ENCODE data around the gene DUS4L.

DUS4L gene

GRCh38 chr7:107593025-107593410 is 29.2 kb downstream of the DUS4L start:
- no peaks in the 10 kb centered on the region for H3K9me3 ChIP-seq (ENCODE audit: insufficient read depth, low read length)
- no peak for TF ChIP-seq YY1 (IDR thresholded peaks at IDR 0.05; ENCODE audit: insufficient read depth, insufficient read length)
- TF ChIP-seq ZNF274 (IDR thresholded peaks at IDR 0.05; ENCODE audit: low read depth, low read length), result no peak
- no peak for TF ChIP-seq SUZ12 (IDR thresholded peaks at IDR 0.05; ENCODE audit: extremely low read depth, insufficient read depth, insufficient read length)
- H3K36me3 ChIP-seq (ENCODE audit: insufficient read depth, insufficient read length, low read length), result peaks cover 9% of the 10 kb centered on the region
- H3K27me3 ChIP-seq (ENCODE audit: insufficient read depth, insufficient read length), result no peaks in the 10 kb centered on the region
- no peak overlapping the region for H3K4me3 ChIP-seq (ENCODE audit: insufficient read length, low read depth)
- no peak overlapping the region for H3K9ac ChIP-seq (ENCODE audit: insufficient read length, low read depth)
- no peak for DNase-seq (ENCODE audit: low read depth, low spot score)
- no peaks in the 10 kb centered on the region for H3K4me1 ChIP-seq (ENCODE audit: insufficient read depth, insufficient read length)

- no peak for TF ChIP-seq SUZ12 (IDR thresholded peaks at IDR 0.05; ENCODE audit: extremely low read depth, insufficient read depth, insufficient read length)
- no peak for TF ChIP-seq ZNF274 (IDR thresholded peaks at IDR 0.05; ENCODE audit: low read depth, low read length)
- no peak for TF ChIP-seq YY1 (IDR thresholded peaks at IDR 0.05; ENCODE audit: insufficient read depth, insufficient read length)
- H3K9me3 ChIP-seq (ENCODE audit: insufficient read depth, low read length), result no peaks in the 10 kb centered on the region
- H3K4me1 ChIP-seq (ENCODE audit: insufficient read depth, insufficient read length), result no peaks in the 10 kb centered on the region
- H3K36me3 ChIP-seq (ENCODE audit: insufficient read depth, insufficient read length, low read length), result peaks cover 11% of the 10 kb centered on the region
- no peak overlapping the region for H3K9ac ChIP-seq (ENCODE audit: insufficient read length, low read depth)
- H3K27me3 ChIP-seq (ENCODE audit: insufficient read depth, insufficient read length), result no peaks in the 10 kb centered on the region
- no peak overlapping the region for H3K4me3 ChIP-seq (ENCODE audit: insufficient read length, low read depth)
- peak; percentile 13 for DNase-seq (ENCODE audit: low read depth, low spot score)
Observed at GRCh38 chr7:107594961-107595737, 31.4 kb downstream of the DUS4L start.

- H3K36me3 ChIP-seq (ENCODE audit: insufficient read depth, insufficient read length, low read length), result peaks cover 19% of the 10 kb centered on the region
- TF ChIP-seq SUZ12 (IDR thresholded peaks at IDR 0.05; ENCODE audit: extremely low read depth, insufficient read depth, insufficient read length) (no peak), ZNF274 (IDR thresholded peaks at IDR 0.05; ENCODE audit: low read depth, low read length) (no peak), YY1 (IDR thresholded peaks at IDR 0.05; ENCODE audit: insufficient read depth, insufficient read length) (no peak)
- H3K4me3 ChIP-seq (ENCODE audit: insufficient read length, low read depth), result no peak overlapping the region
- DNase-seq (ENCODE audit: low read depth, low spot score), result no peak
- no peaks in the 10 kb centered on the region for H3K9me3 ChIP-seq (ENCODE audit: insufficient read depth, low read length)
- no peak overlapping the region for H3K9ac ChIP-seq (ENCODE audit: insufficient read length, low read depth)
- no peaks in the 10 kb centered on the region for H3K4me1 ChIP-seq (ENCODE audit: insufficient read depth, insufficient read length)
- H3K27me3 ChIP-seq (ENCODE audit: insufficient read depth, insufficient read length), result no peaks in the 10 kb centered on the region
Observed at GRCh38 chr7:107596881-107597581, 33.3 kb downstream of the DUS4L start.

GRCh38 chr7:107597582-107597916 is 33.8 kb downstream of the DUS4L start:
- H3K27me3 ChIP-seq (ENCODE audit: insufficient read depth, insufficient read length), result no peaks in the 10 kb centered on the region
- peaks cover 19% of the 10 kb centered on the region for H3K36me3 ChIP-seq (ENCODE audit: insufficient read depth, insufficient read length, low read length)
- TF ChIP-seq YY1 (IDR thresholded peaks at IDR 0.05; ENCODE audit: insufficient read depth, insufficient read length) (no peak), ZNF274 (IDR thresholded peaks at IDR 0.05; ENCODE audit: low read depth, low read length) (no peak), SUZ12 (IDR thresholded peaks at IDR 0.05; ENCODE audit: extremely low read depth, insufficient read depth, insufficient read length) (no peak)
- no peak for DNase-seq (ENCODE audit: low read depth, low spot score)
- no peaks in the 10 kb centered on the region for H3K9me3 ChIP-seq (ENCODE audit: insufficient read depth, low read length)
- H3K9ac ChIP-seq (ENCODE audit: insufficient read length, low read depth), result no peak overlapping the region
- no peaks in the 10 kb centered on the region for H3K4me1 ChIP-seq (ENCODE audit: insufficient read depth, insufficient read length)
- no peak overlapping the region for H3K4me3 ChIP-seq (ENCODE audit: insufficient read length, low read depth)

GRCh38 chr7:107597953-107598352 is 34.2 kb downstream of the DUS4L start:
- Histone ChIP-seq H3K27me3 (ENCODE audit: insufficient read depth, insufficient read length) (no peaks in the 10 kb centered on the region), H3K36me3 (ENCODE audit: insufficient read depth, insufficient read length, low read length) (peaks cover 19% of the 10 kb centered on the region), H3K4me3 (ENCODE audit: insufficient read length, low read depth) (no peak overlapping the region), H3K9ac (ENCODE audit: insufficient read length, low read depth) (no peak overlapping the region), H3K4me1 (ENCODE audit: insufficient read depth, insufficient read length) (no peaks in the 10 kb centered on the region), H3K9me3 (ENCODE audit: insufficient read depth, low read length) (no peaks in the 10 kb centered on the region)
- no peak for TF ChIP-seq YY1 (IDR thresholded peaks at IDR 0.05; ENCODE audit: insufficient read depth, insufficient read length)
- no peak for TF ChIP-seq ZNF274 (IDR thresholded peaks at IDR 0.05; ENCODE audit: low read depth, low read length)
- TF ChIP-seq SUZ12 (IDR thresholded peaks at IDR 0.05; ENCODE audit: extremely low read depth, insufficient read depth, insufficient read length), result no peak
- DNase-seq (ENCODE audit: low read depth, low spot score), result no peak

- DNase-seq (ENCODE audit: low read depth, low spot score), result no peak
- Histone ChIP-seq H3K36me3 (ENCODE audit: insufficient read depth, insufficient read length, low read length) (peaks cover 15% of the 10 kb centered on the region), H3K9ac (ENCODE audit: insufficient read length, low read depth) (no peak overlapping the region), H3K4me3 (ENCODE audit: insufficient read length, low read depth) (no peak overlapping the region), H3K9me3 (ENCODE audit: insufficient read depth, low read length) (no peaks in the 10 kb centered on the region), H3K27me3 (ENCODE audit: insufficient read depth, insufficient read length) (no peaks in the 10 kb centered on the region), H3K4me1 (ENCODE audit: insufficient read depth, insufficient read length) (no peaks in the 10 kb centered on the region)
- no peak for TF ChIP-seq ZNF274 (IDR thresholded peaks at IDR 0.05; ENCODE audit: low read depth, low read length)
- TF ChIP-seq YY1 (IDR thresholded peaks at IDR 0.05; ENCODE audit: insufficient read depth, insufficient read length), result no peak
- no peak for TF ChIP-seq SUZ12 (IDR thresholded peaks at IDR 0.05; ENCODE audit: extremely low read depth, insufficient read depth, insufficient read length)
Observed at GRCh38 chr7:107599262-107599661, 35.5 kb downstream of the DUS4L start.

- Histone ChIP-seq H3K4me1 (ENCODE audit: insufficient read depth, insufficient read length) (no peaks in the 10 kb centered on the region), H3K9ac (ENCODE audit: insufficient read length, low read depth) (no peak overlapping the region), H3K4me3 (ENCODE audit: insufficient read length, low read depth) (no peak overlapping the region), H3K27me3 (ENCODE audit: insufficient read depth, insufficient read length) (no peaks in the 10 kb centered on the region), H3K9me3 (ENCODE audit: insufficient read depth, low read length) (no peaks in the 10 kb centered on the region), H3K36me3 (ENCODE audit: insufficient read depth, insufficient read length, low read length) (peaks cover 17% of the 10 kb centered on the region)
- no peak for TF ChIP-seq ZNF274 (IDR thresholded peaks at IDR 0.05; ENCODE audit: low read depth, low read length)
- TF ChIP-seq SUZ12 (IDR thresholded peaks at IDR 0.05; ENCODE audit: extremely low read depth, insufficient read depth, insufficient read length), result no peak
- no peak for TF ChIP-seq YY1 (IDR thresholded peaks at IDR 0.05; ENCODE audit: insufficient read depth, insufficient read length)
- no peak for DNase-seq (ENCODE audit: low read depth, low spot score)
Observed at GRCh38 chr7:107600816-107601215, 37.0 kb downstream of the DUS4L start.

Data from NT2/D1 (cell line).